HG02763 (cell line): ENCODE results near the gene TRIM40.
"Not testable (repeated sequence)": the region's sequence is repeated elsewhere in the genome, so short reads cannot be mapped to it uniquely, and the experiment has no call there.

Experiments
- ATAC-seq: cut with Tn5 transposase; IDR thresholded peaks from one replicate; pipeline ENCODE4 v1.9.1; 2021; ENCODE audit warnings: mild to moderate bottlenecking, moderate library complexity; ENCODE audit not compliant: unreplicated experiment

Gene TRIM40

DNA sequence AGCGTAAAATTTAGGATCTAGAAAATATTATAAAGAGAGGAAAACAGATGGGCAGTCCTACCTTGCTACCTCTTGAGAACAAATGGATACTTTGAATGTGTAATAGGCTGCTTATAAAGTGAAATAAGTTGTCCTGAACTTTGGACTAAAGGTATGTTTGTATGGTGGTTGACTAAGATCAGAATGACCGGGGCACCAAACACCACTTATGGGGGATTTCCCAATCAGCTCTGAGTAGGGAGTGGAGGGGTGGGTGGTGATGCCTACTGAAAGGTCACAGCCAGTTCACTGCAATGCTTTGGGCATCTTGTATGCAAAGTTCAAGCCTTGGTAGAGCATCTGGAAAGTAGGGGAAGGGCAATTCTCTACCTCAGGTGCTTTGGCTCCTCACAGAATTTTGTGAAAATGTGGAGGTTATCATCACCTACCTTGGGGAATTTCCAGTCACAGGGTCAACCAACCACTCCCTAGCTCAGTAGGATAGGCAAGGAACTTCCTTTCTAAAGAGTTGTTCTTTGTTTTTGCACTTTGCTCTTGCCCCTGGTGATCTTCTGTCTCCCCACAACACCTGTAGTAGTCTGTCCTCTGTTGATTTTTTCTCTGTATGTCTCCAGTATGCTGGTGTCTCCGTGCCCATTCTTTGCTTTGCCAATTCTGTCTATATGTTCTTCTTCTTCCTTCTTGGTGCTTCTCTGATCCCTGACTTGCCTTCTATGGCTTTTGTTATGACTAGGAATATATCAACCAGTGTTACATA, 22.8 kb upstream of the TRIM40 start, which contains the start of gene TRIM31:
Gene TRIM31, minus strand, starts transcription at position 88 of the 757 bp plus-strand sequence. CDS start 285 bp downstream, outside the sequence.
- no peak for ATAC-seq

DNA sequence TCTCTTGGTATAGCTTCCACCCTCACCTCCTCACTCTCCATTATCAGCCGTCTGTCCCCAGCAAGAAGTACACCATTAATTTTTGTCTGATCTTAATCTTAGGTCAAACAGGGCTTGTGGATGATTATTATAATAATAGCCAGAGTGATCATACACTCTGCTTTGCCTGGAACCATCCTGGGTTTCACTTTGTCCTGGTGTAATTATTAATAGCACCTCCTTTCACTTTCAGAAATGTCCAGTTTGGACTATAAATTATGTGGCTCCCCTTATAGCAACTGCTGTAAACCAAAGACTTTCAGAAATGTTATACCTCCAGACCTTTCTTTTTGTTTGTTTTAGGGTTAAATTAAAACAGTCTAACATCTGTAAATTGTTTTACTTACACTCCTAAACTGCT, 22.1 kb upstream of the TRIM40 start:
- no peak for ATAC-seq

GRCh38 chr6:30116724-30117123, 19.2 kb upstream of the TRIM40 start:
- no peak for ATAC-seq

GRCh38 chr6:30118691-30119090, 17.2 kb upstream of the TRIM40 start:
- ATAC-seq, result not testable (repeated sequence)

DNA sequence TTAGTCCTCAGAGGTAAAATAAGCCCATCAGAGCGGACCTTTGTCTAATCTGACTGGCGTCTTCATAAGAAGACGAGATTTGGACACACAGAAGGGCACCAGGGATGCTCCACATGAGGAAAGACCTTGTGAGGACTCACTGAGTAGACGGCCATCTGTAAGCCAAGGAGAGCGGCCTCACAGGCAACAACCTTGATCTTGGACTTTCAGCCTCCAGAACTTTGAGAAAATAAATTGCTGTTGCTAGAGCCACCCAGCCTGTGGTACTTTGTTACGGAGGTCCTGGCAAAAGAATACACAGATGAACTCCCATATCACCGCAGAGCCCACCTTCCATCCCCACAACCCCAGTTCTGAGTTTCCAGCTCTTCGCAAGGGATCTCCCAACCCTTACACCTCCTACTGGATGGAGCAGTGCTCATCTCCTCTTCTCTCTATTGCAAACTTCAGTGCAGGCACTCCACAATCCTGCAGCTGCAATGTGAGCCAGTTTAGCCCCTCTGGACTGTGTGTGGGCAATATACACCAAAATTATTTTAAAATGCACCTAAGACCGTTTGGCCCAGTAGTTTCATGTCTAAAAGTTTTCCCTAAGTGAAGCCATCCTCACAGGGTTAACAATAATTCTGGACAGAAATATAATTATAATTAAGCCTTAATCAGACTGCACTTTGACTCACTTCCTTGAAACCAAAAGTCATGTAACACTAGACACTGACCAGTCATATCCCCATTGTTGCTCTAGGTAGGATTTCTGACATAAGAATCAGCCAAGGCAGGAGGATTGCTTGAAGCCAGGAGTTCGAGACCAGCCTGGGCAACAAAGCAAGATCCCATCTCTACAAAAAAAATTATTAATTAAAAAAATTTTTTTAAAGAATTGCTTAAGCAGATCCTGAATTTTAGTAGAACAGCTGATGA, 14.2 kb upstream of the TRIM40 start:
- no peak for ATAC-seq

DNA sequence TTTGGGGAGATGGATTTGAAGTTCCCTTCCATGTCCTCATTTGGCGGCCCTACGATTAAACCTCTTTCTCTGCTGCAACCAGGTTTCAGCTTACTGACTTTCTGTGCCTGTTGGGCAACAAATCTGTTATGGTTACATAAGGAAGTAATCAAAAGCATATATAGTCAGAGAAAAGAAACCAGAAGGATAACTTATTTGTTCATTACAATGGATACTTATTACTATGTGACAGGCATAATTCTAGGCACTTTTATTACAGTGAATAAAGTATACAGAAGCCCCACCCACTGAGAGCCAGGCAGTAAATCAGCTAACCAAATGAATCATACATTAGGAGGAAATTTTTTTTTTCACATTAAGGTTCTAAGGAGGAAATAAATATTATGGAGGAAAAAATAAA, 13.4 kb upstream of the TRIM40 start:
- ATAC-seq, result no peak

DNA sequence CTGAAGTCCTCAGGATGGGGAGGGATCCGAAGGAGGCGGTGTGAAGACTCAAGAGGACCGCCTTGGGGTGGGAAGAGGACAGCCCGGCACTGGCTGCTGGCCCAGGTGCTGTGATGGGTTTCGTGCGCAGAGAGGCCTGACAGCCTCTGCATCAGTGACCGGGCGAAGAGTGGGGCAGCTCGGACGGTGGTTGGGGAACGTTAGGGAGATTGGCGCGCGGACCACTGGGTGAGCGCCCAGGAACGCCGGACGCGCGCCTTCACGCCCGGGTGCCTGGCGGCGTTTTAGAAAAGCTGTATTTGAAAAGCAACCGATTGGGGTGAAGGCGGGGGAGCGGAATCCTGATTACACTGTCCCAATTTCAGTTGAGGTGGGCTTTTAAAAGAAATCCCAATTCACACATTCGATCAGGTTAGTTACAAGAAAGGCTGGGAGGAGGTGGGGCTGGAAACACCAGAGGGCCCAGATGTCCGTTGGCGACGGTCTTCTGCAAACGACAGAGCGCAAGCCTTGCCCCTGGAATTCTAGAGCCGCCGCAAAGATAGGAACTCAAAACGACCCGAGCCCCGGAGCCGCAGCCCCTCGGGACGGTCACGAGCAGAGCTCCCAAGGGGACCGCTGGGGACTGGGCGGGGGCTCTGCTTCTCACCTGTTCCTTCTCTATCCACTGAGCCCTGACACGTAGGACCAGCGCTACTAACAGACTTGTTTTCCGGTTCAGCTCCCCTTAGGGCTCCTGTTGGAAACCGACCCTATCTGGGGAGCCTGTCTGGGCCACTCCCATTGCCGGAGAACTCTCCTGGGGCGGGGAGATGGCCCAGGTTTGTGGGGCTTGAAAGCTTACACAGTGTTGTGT, 8.5 kb upstream of the TRIM40 start:
- ATAC-seq, result no peak

DNA sequence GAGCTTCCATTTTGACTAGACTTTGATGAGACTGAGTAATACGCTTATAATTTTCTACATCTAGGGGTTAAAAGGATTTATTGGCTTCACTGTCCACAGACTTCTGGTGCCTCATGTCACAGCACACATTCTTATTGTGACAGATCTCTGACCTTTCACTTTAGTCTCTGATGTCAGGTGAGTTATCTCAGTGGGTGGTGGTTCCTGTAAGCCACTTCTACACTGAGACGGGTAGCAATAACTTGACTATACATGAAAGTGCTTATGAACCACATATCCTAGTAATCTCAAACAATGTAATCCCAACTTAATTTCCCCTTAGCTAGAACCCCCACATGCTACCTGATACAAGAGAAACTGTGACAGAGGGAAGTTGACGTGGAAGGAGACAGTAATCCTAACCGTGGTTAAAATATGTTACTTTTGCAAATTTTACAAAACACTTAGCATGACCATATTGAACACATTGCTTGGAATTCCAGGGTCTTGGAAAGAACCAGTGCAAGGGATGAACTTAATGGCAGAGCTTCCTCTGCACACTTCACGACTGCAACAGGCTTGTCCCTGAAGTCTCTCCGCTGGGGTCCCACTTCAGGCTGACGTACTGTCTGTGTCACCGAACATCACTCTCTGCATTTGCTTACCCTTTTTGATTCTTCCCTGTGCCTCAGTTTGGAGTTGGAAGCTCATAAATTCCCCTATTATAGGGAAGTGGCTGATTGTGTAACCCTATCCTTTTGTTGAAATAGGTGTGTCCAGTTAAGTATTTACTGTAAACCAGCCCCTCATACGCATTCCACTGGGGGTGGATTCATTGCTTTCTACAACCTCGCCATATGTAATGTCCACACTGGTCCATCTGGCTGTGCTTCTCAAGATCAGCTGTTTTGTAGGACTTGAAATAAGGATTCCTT, 6.4 kb upstream of the TRIM40 start:
- no peak for ATAC-seq

DNA sequence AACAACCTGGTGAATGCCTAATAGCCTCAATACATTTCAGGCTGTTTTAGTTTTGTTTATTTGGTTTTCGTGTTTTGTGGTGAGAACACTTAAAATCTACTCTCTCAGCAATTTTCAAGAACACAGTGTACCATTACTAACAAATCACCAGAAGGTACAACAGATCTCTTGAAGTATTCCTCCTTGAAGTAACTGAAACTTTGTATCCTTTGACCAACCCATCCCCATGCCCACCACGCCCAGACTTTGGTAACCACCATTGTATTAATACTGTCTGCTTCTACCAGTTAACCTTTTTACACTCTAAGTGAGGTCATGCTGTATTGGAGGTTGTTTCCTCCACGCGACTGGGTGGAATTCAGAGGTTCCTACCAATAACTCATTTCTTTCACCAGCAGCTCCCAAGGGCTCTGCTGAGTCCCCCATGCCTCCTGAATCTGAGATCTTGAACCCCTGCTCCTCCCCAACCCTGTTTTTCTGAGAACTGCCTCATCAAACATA, 5.7 kb upstream of the TRIM40 start:
- no peak for ATAC-seq

DNA sequence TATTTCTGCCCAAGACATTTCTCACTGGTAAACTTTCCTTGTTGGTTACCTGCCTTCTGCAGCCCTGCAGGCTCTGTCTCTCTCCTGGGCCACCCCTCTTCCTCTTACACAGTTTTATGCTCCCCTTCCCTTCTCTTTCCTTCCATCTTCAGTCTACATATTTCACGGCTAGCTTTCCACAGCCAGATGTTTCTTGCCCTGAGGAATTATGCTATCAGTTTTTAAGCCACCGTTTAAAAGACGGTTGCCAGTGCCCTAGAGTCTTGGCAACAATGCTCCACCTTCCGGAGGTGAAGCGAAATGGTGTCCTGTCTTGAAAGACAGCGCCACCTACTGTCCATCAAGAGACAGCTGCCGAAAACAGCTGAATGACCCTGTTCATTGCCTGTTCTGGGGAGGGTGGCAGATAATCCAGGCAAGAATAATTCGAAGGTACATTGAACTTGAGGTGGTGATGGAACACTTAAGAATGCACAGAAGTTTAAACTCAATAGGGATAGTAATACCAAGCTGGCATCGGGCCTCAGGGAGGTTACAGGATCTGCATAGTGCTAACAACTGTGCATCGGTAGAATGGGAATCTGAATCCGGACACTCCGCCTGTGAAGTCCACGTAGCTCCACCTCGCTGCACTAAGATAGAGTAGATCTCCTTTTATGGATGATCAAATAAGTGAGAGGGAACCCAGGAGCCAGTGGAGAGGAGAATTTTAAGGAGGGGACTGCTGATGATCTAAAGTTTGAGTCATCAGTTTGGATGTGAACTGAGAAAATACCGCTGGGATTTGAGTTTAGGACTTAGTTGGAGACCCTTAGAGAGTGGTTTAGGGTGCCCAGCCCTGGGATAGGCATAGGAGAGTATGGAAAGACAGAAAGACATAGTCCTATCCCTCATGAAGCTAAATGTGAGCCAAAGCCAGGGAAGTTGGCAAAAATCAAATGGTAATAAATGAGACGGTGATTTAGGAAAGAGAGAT, 4.8 kb upstream of the TRIM40 start:
- peak; percentile 64 for ATAC-seq

DNA sequence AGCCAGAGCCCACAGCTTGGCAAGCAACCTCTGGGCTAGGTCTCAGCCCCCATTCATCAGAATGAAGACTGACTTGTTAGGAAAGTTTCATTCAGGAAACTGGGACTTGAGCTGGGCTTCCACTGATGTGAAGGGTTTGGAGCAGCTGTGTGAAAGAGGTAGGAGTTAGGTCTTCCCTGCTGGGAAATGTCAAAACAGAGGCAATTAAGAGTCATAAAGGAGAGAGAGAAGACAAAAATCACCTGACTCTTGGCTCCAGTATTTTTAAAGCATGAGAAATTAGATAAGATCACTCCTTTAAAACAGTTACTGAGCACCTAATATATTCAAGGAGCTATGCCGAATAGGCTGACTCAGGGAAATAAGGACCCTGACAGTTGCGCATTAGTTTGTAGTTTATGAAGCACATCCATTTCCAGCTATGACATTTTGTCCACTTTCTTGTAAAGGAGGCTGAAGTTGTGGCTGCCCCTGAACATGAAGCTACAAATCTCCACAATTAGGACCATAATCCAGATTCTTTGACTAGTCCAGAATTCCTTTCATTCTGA, 3.9 kb upstream of the TRIM40 start:
- ATAC-seq, result no peak

DNA sequence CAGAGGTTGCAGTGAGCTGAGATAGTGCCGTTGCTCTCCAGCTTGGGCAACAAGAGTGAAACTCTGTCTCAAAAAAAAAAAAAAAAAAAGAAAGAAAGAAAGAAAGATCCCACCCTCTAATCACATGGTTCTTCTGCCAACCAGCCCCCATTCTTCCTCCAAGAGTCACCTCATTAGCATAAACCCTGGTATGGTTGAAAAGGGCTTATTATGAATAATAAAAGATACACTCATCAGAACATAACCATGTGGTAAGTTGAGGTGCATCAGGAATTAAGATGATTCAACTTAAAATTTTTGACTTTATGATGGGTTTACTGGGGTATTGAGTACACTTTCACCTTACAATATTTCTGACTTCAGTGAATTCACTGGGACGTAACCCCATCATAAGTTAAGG, 793 bp upstream of the TRIM40 start:
- no peak for ATAC-seq

- ATAC-seq, result no peak
Measured at GRCh38 chr6:30136570-30137286, 788 bp downstream of the TRIM40 start.

DNA sequence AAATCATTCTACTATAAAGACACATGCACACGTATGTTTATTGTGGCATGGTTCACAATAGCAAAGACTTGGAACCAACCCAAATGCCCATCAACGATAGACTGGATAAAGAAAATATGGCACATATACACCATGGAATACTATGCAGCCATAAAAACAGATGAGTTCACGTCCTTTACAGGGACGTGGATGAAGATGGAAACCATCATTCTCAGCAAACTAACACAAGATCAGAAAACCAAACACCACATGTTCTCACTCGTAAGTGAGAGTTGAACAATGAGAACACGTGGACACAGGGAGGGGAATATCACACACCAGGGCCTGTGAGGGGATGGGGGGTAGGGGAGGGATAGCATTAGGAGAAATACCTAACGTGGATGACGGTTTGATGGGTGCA, 4.3 kb downstream of the TRIM40 start:
- not testable (repeated sequence) for ATAC-seq

DNA sequence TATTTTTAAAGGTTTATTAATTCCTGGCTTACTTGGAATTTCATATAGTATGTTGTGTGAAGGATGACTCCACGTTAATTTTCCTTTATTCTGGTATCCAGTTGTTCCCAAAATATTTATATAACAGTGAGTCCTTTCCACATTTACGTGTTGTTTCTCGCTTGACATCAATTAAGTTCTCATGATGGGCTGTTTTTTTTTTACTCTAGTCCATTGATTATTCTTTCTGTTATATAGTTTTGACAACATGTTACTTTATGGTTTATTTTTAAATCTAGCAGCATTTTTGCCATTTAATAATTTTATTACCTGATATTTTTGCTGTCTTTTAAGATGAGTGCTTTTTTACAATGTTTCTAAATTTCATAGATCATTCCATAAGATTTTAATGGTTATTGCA, 6.7 kb downstream of the TRIM40 start:
- ATAC-seq, result no peak

DNA sequence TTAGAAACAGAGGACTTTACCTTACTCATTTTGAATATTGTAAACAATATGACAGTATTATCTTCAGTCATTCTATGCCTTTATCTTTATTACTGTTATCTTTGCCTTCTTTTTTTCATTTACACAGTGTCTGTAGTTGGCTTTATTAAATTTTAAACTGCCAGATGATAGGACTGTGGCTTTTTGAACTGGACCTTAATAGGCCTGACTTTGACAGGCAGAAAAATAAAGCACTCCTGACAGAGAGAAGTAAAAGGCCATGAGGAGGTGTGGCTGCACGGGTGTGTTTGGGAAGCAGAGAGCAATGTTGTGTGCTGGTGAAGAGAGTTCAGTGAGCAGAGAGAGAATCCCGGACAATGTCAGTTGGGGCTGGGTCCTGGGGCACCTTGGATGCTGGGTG, 7.8 kb downstream of the TRIM40 start:
- ATAC-seq, result no peak

DNA sequence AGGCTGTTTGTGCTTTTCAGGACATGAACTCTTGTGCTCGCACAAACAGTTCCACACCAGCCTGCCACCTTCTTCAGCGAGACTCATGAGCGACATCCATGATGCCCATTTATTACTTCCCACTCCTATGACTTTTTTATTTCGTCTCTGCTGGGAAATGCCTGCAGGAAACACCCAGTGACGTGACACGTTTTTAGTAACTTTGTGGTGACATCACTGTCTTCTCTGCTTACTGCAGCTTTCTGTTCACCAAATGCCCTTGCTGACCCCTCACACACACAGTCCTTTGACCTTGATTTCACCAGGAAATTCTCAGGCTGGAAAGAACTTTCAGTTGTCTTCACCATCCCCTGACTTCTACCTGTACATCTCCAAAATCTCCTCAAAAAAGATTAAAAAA, 8.9 kb downstream of the TRIM40 start:
- no peak for ATAC-seq

DNA sequence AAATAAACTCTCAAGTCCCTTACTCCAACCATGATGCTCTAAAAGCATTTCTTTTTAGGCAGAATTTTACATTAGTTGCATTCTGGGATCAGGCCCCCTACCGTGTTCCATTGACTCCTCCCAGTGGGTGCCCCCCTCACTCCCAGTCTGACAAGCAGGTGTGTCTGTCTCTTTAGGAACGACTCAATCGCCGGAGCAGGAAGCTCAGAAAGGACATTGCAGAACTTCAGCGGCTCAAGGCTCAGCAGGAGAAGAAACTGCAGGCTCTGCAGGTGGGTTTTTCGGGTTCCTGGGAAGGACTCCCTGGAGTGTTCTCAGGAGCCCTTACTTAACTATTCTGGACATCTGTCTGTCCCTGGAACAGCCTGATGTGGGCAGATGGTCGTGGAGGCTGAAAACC, 9.9 kb downstream of the TRIM40 start:
- ATAC-seq, result no peak
